ENCODE results near the gene ZDHHC14.

Gene ZDHHC14

GRCh38 chr6:157632821-157633220 lies 251.8 kb downstream of the ZDHHC14 start:
- DNase-seq = no peak

GRCh38 chr6:157634546-157634945 lies 253.6 kb downstream of the ZDHHC14 start:
- DNase-seq = no peak

GRCh38 chr6:157635388-157636244 lies 254.6 kb downstream of the ZDHHC14 start:
- DNase-seq = no peak

DNA sequence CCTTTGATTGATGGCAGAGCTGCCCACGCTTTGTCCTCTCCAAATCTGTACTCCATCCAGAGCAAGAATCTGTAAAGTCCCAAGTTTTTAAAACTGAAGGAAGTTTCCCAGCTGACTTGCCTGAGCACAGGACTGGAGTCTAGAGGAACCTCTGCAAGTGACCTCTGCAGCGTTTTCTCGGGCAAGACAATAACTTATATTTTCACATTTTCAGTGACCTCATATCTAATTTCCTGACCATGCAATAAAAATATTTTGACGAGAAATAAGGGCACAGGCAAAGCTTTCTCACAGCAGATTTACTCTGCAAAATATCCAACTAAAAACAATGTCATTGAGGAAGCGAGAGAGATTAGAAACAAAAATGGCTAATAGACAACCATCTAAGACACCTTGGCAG lies 256.5 kb downstream of the ZDHHC14 start:
- no peak for DNase-seq

- DNase-seq = no peak
Observed at GRCh38 chr6:157637941-157638662, 257.1 kb downstream of the ZDHHC14 start.

DNA sequence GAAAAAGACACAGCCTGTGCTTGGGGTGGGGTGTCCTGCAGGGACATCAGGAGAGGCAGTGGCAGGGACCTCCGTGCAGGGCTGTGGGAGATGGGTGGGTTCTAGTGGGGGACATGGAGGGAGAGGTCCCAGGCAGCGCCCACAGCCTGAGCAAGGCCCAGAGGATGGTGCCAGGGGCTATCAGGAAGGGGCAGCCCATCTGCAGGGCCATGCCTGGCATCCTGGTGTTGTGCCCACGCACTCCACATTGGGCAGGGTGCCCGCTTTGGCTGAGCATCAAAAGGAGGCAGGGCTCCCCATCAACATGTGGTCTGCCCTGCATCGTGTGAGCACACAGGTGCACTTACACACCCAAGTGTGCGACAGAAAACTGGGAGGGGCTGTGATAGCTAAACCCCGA lies 257.8 kb downstream of the ZDHHC14 start:
- no peak for DNase-seq

DNA sequence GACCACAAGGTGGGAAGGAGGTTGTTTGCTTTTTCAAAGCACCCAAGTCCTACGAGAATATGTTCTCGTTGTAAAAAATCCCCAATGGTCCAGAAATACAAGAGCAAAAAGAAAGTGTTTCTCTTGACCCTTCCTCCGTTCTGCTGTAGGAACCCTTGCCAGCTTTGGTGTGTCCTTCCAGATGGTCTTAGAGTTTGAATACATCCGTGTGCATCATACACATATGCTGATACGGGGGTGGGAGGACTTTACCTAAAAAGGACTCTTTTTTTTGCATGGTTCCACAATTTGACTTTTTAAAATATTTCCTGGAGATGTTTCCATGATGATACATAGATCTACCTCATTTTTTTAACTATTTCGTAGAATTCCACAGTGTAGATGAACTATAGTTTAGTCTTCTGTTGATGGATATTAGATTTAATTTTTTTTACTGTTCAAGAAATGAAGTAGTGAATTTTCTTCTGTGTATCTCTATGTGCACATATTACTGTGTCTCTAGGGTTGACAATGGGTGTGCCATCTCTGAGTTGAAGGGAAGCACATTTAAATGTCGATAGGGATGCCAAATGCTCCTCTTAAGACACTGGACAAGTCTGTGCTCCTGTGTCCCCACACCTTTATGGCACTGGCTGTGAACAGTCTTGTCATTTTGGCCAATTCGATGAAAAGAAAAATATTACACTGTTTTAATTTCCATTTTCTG lies 259.9 kb downstream of the ZDHHC14 start:
- DNase-seq = no peak

- DNase-seq = no peak
Observed at GRCh38 chr6:157641837-157642236, 260.8 kb downstream of the ZDHHC14 start.

- no peak for DNase-seq
Observed at GRCh38 chr6:157642736-157643135, 261.7 kb downstream of the ZDHHC14 start.

GRCh38 chr6:157644043-157644810 lies 263.2 kb downstream of the ZDHHC14 start:
- DNase-seq = no peak

DNA sequence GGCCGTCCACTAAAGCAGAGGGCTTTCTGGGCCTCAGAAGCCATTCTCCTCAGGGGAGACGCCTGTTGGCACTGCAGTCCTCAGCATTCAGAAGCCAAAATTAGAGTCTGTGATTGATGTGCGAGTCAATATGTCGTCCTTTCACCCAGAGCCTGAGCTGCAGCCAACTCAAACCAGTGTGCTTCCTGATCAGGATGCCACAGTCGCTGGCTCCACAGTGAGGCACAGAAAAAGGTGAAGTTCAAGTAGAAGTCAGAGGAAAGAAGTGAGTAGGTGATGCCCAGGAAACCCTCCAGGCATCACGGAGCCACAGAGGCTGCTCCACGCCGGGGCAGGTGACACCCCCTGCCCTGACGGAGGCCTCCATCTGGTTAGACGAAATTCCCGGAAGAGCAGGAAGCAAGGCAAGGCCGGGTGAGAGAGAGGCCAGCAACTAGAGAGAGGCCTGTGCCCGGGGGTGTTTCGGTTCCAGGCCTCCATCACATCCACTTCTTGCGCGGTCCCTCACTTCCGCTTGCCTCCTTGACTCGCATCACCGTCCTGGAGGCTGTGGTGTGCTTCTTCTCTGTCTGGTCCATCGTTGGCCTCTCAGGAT lies 264.3 kb downstream of the ZDHHC14 start:
- no peak for DNase-seq

- no peak for DNase-seq
Observed at GRCh38 chr6:157646012-157646411, 265.0 kb downstream of the ZDHHC14 start.

DNA sequence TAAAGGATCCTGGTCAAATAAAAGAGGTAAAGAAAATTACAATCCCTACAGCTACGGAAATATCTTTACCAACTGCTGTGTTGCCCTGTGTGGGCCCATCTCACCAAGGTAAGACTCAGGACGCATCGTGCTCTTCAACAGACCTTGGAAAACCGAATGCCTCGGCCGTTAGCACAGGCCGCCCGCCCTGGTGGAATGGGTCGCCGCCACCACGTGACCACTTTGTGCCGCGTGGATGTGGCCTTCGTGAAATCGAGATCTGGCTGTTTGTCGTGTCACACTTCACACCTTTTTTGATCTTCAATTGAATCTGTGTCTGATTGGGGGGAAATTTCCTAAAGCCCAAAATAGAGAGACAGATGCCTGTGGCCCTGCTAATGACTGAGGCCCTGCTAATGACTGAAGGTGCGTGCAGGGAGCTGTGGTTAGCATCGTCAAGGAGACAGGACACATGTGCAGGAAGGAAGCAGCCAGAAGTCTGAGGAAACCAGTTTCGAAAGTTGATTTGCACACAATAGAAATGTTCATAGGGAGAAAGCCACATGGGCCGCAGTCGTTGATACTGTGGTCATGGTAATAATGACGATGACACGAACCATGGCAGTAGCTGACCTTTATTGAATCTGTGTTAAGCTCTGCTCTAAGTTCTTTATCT lies 266.4 kb downstream of the ZDHHC14 start:
- DNase-seq = no peak

DNA sequence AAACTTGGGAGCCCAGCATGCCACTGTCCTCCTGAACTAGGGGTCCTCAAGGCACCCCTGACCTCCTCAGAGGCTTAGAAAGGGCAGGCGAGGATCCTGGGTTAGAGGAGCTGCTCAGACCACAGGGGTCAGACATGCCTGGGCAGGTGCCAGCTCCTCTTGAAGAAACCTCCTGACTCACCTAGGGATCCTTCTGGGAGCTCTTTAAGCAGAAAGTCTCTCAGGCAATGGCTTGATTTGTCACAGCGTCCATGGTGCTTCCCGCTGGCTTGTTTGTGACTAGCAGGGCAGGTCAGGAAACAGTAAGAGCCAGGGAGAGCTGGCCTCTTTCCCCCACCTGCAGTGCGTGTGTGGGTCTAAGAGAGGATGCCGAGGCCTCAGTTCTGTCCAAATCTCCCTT lies 267.6 kb downstream of the ZDHHC14 start:
- no peak for DNase-seq

DNA sequence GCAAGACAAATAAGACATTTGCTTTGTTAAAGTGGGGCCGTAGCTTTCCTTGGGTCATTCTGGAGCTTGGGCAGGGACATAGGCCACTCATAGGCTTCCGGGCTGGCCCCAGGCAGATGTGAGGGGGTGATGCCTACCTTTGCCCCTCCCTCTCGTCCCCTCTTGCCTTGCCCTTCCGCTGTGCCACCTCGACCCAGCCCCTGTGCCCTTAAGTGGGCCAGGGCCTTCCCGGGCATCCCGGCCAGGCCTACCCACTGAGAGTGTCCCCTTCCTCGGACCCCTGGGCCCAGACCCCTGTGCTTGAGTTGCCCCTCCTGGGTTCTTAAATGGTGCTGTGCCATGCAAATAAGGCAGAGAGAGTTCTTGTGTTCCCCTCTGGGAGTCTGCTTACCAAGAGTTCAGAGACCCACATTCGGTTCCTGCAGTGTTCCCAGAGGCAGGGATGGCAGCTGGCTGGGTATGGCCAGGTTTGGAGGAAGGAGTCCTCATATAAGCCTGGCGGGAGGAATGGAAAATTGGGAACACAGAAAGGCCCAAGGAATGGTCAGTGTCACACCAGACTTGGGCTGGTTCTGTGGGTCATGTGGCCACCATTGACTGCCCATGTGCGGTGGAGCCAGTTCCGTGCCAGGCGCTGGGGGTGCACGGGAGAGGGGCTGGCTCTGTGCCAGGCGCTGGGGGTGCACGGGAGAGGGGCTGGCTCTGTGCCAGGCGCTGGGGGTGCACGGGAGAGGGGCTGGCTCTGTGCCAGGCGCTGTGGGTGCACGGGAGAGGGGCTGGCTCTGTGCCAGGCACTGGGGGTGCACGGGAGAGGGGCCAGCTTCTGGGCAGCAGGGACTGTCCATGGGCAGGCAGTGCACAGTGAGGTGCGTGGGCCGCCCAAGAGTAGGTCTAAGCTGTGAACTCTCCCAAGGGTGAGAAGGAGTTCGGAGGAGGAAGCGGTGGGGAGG lies 268.6 kb downstream of the ZDHHC14 start:
- DNase-seq = no peak

DNA sequence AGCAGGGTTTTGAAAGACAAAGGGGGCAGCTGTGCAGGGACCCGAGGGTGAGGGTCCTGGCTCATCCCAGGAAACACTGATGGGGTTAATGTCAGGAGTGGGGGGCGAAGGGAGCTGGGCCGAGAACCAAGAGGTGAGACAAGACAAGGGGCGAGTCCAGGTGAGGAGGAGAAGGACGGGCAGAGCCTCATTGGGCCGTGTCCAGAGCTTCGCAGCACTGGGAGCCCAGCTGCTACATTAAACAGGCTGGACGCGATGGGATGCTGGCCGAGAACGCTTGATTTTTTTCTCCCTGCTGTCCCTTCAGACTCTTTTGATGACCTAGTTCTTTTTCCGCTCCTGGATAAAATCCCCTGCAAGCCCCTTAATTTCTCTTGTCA lies 269.3 kb downstream of the ZDHHC14 start:
- DNase-seq = peak; percentile 72

DNA sequence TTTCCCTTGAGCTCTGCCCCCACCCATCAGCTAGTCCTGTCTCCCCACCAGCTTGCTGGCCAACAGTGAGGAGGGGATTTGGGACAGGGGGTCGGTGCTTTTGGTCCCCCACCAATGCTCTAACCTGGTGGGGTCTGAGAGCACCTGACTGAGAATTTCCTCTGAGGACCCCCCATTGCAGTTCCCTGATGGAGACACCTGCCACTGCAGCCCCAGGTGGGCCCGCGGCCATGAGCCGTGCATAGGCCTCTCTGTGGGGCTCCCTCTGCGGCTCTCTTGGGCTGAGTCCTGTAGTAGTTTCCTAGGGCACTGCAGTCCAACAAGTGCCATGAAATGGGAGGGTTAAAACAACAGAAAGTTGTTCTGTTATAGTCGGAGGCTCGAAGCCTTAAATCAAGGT lies 269.8 kb downstream of the ZDHHC14 start:
- no peak for DNase-seq

DNA sequence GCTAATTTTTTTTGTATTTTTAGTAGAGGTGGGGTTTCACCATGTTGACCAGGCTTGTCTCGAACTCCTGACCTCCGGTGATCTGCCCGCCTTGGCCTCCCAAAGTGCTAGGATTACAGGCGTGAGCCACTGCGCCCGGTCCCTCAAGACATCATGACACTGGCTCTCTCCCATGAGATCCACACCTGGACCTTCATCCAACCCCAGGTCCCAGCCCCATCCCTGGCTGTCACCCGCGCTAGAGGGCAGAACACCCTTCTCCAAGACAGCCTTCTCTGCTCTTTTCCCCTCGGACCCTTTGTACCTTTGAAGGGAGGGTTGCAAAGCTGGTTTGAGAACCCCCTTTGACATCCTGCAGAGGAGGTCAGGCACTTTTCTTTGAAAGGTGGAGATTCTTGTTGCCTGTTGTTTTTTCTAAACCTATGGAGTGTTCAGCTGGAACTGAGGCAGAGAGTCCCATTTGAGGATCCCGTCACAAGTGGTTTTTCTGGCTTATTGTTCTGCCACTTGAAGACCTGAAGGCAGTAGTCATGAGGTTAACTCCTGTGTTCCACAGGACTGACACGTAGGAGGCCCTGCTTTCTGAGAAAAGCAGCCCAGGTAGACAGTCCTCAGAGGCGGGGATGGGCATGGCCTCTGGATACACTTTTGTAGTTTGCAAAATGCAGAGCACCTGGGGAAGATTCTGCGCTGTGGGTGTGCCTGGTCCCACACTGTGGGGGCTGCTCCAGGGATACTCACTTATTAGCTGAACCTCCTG lies 270.9 kb downstream of the ZDHHC14 start:
- DNase-seq = peak; percentile 13

DNA sequence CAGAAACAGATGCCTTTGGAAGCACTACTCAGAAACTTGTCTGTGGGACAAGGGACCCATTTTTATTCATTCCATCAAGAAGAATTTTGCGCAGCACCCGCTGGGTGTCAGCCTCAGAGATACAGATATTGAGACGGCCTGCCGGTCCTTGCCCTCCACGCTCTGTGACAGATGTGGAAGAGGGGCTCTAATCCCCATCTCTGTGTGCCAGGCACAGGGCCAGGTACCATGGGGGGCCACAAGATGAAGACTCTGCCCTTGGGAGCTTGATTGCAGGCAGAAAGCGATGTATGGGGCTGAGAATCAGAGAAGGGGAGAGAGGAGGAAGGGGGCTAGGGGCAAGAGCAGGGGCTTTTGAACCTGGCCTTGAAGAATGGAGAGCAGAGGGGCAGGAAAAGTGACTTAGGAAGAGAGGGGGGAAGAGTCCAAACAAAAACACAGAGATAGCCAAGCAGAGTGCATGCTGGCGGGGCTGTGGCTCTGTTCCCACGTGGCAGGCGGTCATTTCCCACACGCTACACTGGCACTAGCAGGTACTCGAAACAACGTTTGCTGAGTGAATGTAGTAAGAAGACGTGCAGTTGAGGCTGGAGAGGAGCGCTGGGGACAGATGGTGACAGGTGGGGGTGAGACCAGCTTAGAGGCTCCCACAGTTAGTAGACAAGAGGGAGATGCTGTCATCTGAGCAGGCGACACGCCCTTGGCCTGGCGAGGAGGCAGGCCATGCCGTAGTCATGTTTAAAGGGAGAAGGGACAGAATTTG lies 271.8 kb downstream of the ZDHHC14 start:
- peak; percentile 32 for DNase-seq

Data from right forelimb (tissue), 1 donor.